CMK (cell line): ENCODE measurements around the gene TNIP2.
"Not testable (repeated sequence)": the region's sequence is repeated elsewhere in the genome, so short reads cannot be mapped to it uniquely, and the experiment has no call there.

Experiments used
- DNase-seq: peaks from one replicate; pipeline ENCODE4 v3.0.0-alpha.2; 2010; ENCODE audit warnings: low read depth

The TNIP2 gene

GRCh38 chr4:2744576-2745270 is 11.4 kb downstream of the TNIP2 start:
- no peak for DNase-seq

DNA sequence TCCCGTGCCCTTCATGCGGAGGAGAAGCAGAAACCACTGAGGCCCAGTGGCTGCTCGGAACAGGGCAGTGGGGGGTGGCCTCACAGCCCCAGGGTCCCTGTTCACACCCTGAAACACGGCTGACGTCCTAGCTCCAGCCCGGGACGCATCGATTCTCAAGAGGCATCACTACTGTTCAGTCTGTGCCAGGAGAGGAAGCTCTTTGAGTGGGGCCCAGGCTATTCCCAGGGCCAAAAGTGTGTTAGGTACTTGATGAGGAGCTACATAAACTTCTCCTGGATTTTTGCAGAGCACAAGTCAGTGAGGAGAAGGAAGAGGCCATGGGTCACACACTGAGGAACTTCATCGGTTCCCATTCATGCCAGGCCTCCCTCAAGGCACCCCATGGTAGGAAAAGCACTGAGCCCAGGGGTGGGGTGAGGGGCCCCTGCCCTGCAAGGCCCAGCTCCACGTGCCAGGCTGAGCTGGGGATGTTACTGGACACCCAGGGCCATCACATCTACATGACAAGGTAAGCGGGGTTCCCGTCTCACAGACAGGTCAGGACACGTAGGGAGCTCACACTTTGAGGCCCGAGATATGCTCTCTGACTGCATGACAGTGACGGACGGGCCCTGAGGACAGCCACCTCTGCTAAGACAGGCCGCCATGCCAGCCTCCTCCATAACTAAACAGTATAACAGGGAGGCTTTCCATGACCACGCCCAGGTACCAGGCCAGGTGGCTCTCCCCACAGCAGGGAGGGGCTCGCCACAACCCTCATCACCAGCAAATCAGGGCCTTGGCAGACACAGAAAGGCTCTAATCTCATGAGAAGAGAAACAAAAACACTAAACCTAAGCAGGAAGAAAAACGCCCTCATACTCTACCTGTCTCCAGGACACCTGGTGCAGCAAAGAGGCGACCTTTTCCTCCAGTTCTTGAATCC is 12.4 kb downstream of the TNIP2 start:
- DNase-seq: no peak

DNA sequence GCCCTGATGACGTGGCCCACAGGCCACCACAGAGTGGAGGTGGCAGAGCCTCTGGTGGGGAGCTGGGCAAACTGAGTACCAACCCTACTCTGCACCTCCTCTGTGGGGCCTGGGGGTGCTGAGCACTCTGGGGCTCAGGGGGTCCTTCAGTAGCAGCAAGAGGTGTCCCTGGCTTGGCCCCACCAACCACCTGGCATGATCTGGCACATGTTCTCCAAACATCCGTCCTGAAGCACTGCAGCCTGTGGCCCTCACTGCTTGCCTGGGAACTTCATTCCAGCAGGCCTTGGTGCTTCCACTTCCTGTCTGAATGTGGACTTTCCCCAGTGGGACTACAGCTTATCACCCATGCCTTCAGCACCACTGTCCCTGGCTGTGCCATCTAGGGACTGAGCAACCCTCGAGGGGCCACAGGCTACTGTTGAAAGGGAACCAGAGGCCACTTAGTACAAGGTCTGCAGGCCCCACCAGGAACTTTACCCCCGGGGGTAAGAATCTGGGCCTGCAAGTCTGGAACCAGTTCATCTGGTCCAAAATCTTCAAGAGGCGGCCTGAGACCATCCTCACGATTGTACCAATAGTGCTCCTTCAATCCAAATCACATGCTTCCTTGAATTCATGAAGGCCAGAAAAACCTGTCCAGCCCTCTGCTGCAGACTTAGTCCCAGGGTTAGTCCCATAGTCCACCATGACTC is 13.2 kb downstream of the TNIP2 start:
- no peak for DNase-seq

DNA sequence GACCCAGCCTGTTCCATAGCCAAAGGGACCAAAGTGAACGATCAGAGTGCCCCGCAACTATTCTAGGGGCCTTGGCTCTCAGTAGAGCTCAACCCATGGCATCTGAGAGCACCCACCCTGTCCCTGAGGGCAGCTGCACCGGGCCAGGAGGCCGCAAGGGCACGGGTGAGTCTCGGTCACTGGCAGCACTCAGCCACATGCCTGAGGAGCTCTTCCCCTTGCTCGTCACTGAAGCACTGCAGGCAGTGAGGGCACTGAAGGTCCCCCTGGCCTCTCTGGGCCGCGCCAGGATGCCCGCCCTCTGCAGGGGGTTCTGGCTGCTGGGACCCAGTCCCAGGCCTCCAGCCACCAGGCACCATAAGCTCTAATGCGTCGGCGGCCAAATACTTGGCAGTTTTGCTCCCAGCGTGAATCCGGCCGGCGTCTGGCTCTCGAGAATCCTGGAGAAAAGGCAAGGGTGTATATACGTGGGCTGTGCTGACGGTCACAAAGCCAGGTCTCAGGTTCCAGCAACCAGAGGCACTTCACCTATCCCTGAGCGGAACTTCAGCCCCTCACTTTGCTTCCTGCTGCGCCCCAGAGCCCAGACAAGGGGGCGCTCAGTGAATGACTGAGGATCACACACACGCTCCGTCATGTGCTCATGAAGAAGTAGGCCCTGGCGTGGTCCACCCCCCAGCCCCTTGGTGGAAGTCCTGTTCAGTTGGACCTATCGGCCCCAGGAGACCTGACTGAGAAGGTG is 13.9 kb downstream of the TNIP2 start:
- no peak for DNase-seq

- no peak for DNase-seq
These were observed 14.5 kb downstream of the TNIP2 start for GRCh38 chr4:2741626-2742025.

- DNase-seq: not testable (repeated sequence)
These were observed 17.8 kb downstream of the TNIP2 start for GRCh38 chr4:2738296-2738695.

DNA sequence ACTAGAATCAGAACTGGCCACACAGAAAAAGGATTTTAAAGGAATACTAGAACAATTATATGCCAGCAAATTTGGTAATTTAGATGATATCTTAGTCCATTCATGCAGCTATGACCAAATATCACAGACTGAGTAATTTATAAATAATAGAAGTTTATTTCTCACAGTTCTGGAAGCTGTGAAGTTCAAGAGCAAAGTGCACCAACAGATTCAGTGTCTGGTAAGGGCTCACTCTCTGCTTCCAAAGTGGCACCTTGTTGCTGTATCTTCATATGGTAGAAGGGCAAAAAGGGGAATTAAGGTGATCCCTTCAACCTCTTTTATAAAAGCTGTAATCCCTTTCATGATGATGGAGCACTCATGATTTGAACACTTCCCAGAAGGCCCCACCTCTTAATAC is 20.3 kb downstream of the TNIP2 start:
- no peak for DNase-seq

- DNase-seq: no peak
These were observed 21.5 kb downstream of the TNIP2 start for GRCh38 chr4:2734612-2735011.

DNA sequence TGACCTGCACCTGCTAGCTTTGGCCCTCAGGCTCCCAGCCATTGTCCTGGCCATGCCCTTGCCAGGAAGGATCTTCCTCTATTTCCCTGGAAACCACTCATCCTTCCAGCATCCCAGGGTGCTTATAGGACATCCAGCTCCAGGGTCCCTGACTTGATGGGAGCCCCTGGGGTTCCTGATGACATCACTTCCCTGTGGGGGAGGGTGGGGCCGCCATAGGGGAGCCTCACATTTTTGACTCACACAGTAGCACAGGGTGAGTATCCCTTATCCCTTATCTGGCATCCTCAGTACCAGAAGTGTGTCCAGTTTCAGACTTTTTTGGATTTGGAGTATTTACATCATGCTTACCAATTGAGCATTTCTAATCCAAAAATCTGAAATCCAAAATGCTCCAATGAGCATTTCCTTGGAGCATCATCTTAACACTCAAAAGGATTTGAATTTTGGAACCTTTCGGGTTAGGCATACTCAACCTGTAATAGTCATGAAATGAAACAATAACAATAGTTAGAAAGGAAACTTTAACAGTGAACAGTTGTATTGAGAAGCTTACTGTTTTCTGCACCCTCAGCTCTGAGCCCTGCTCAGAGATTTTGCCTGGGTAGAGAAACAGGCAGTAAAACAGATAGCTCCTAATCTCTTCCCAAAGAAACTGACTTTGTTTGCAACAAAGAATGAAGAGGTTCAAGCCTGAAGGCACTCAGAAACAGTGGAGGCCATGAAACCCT is 22.1 kb downstream of the TNIP2 start:
- DNase-seq: no peak

- DNase-seq: no peak
These were observed 22.9 kb downstream of the TNIP2 start for GRCh38 chr4:2733001-2733843.

GRCh38 chr4:2732526-2732925 is 23.6 kb downstream of the TNIP2 start:
- DNase-seq: no peak

GRCh38 chr4:2731907-2732317 is 24.2 kb downstream of the TNIP2 start:
- DNase-seq: no peak

DNA sequence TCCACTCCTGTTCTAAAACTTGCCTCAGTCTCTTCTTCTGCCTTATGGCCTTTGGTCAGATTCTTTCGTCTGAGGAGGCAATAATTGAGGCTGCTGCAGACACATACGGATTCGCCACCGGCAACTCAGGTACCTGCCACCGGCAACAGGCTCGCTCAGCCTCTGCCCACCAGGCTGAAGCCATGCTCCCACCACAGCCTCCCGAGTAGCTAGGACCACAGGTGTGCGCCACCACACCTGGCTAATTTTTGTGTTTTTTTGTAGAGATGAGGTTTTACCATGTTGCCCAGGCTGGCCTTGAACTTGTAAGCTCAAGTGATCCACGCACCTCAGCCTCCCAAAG is 26.6 kb downstream of the TNIP2 start:
- DNase-seq: no peak

DNA sequence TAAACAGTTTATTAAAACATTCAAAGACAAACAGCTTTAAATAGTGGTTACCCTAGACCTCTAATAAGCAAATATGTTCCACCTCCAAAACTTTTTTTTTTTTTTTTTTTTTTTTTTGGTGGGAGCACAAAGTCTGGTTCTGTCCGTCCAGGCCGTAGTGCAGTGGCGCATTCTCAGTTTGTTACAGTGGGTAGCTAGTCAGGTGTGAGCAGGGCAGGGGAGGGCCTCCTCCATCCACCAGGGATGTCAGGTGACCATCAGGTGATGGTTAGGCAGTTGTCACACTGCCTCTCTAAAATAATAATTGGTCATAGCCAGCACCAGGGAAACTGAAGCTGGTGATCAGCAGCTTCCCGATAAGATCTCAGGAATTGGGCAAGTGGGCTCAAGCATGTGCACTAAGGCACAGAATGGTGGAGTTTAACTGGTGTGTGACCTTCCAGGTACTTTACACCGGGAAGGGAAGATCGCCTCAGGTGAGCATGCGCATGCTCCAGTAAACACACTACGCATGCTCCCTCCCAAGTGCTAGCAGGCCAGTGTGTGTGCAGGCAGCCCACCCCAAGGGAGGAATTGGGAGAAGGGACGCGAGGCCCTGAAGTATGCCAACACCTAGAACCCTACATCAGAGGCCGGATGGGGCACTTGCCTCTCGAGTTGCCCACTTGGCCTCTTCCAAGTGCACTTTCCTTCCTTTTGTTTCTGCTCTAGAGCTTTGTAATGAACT is 27.2 kb downstream of the TNIP2 start:
- DNase-seq: no peak

GRCh38 chr4:2728221-2728620 is 27.9 kb downstream of the TNIP2 start:
- no peak for DNase-seq

GRCh38 chr4:2726881-2727280 is 29.3 kb downstream of the TNIP2 start:
- DNase-seq: not testable (repeated sequence)

DNA sequence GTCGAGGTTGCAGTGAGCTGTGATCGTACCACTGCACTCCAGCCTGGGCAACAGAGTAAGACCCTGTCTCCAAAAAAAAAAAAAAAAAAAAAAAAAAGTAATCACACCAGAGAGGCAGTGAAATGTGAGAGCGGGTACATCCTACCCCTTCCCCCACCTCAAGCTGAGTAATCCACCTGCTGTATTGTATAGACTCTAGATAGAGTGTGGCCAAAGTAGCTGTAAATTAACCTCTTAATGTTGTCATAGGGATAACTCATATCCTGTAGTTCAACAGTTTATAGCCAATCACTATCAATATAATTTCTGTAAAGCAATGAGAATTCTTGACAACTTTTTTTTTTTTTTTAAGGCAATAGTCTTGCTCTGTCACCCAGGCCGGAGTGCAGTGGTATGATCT is 30.8 kb downstream of the TNIP2 start:
- no peak for DNase-seq

DNA sequence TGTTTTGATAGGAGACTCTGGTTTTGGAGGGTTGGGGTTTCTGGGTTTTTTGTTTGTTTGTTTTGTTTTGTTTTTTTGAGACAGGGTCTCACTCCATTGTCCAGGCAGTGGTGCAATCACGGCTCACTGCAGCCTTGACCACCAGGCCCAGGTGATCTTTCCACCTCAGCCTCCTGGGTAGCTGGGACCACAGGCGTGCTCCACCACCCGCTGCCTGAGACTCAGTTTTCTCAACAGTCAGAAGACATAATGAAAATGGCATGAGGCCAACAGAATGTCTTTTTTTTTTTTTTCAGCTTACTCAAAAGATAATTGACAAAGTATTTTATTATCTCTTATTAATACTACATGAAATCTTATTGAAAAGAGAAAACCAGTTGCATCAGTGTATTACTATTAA is 32.4 kb downstream of the TNIP2 start:
- no peak for DNase-seq

DNA sequence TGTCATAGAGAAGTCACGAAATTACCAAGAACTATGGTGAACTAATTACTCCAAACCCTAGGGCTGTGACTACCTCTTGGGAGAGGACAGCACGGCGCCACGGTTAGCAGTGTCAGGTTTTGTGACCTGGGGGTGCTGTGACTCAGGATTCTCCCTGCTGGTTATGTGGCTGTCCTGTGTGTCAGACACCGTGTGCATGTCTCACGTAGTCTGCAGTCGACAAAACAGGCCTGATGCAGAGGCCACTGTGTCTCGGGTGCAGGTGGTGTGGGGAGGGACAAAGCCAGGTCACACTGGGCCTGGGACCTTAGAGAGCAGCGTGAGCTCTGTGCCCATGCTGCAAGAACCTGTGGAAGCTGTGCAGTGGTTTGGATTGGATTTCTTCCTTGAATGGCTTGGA is 34.1 kb downstream of the TNIP2 start:
- DNase-seq: no peak

DNA sequence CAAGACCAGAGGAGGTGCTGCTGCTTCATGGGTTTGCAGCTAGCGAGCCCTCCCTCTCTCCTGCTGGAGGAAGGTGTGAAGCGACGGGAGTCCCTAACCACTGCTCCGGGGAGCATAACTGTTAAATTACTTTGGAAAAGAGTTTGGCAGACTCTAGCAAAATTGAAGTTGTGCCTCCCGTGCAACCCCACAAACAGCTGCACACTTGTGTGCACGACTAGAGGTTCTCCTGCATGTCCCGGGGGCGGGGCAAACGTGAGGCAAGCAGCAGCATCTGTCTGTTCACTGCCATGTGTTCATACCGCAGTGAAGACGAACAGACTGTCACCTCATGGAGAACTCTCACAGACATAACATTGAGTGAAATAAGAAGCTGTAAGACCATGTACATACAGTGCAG is 34.5 kb downstream of the TNIP2 start:
- DNase-seq: no peak
